SW 1271 (cell line): ENCODE results near the gene COL5A1.
A peak's percentile ranks its signal among the peaks of the same experiment; 100 is the strongest.
"Not testable (repeated sequence)": the region's sequence is repeated elsewhere in the genome, so short reads cannot be mapped to it uniquely, and the experiment has no call there.

ENCODE experiments used
- DNase-seq, 2 experiments: peaks; one replicate each; lab custom pipeline; 2025; lab: John Stamatoyannopoulos, UW

The COL5A1 gene

DNA sequence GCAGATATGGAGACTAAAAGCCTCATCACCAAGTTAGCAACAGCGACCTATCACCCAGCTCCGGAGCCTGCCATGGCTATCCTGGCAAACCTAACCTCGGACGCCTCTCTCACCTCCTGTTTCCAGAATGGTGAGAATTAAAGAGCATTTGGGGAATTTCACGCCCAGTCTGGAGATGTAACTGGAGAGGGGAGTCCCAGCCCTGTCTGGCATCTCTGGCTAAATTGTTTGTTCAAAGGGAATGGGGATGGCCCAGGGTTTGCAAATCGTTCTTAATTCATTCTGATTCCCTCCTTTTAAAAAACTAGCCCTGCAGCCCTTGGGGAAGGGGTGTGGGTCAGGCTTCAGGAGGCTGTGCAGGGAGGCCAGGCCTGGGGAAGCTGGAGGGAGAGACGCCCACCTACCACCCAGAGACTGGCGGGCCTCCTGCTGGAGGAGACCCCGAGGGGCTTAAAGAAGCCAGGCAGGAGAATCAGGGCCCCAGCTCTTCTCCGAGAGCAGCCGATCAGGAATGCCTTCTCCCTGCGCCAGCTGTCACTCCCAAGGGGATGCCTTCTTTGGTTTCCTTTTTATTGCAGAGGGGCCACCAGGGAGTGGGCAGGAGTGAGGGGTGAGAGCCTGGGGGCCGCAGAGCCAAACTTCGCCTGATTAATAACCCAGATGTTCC, 964 bp upstream of the COL5A1 start:
- no peak for DNase-seq

DNA sequence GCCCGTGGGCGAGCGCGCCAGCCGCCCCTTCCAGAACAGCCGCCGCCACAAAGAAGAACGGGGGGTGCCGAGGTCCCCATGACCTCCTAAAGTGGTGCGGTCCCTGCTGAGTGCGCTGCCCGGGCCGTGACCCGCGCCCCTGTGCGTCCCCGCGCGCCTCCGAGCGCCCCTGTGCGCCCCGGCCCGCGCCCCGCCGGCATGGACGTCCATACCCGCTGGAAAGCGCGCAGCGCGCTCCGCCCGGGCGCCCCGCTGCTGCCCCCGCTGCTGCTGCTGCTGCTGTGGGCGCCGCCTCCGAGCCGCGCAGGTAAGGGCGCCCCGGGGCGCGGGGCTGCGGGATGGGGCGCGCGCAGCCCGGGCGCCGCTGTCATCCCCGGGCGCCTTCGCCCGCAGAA, 384 bp downstream of the COL5A1 start:
- DNase-seq = no peak

DNA sequence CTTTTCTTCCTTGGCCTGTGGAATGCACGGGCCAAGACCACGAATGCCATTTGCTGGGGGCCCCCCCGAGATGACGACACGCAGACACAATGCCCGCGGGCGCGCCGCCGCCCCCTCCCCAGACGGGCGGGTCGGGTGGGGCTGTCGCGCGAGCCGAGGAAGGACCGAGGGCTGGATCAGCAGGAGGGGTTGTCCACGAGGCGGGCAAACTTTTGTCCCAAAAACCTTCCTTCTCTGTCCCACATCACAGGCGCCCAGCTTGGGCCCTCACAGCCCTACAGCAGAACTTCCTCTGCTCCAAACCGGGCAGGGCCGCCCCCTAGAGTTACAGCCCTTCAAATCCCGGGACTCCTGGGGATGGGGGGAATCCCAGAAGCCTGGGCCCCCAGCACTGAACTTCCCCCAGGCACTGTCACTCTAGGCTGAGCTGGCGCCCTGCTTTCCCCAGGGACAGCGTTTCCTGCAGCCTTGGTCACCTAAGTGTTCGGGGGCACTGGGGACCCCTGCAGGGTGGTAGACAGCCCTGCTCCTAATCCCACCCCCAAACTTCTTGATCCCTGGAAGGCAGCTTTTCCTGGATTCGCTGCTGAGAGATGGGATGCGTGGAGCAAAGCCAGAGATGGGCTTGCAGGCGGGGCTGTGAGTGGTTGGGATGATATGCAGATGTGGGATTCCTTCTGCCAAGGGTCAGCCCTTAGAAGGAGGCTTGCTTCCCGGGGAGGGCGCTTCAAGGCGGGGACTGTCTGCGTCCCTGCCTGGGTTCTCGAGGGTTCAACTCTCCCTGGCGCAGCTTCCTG, 980 bp downstream of the COL5A1 start:
- DNase-seq = peak in 1 of 2 experiments; percentile 38

DNA sequence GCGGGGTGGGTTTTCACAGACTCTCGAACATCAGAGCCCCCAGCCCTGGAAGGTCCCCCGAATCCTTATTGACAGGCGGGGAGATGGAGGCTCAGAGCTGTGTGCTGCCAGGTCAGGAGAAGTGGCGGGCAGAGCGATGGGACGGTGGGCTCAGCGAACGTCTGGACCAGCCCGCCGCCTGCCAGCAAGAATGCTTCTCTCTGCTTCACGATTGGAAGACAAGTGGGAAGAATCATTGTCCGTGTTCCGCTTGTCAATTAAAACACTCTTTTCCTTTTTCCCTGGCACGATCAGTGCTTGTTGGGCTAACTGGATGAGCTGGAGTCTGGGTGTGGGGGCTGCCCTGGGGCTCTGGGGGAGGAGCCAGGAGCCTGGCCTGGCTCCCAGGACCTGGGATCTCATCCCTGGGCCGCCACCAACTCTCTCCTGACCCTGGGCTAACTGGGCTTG, 1.6 kb downstream of the COL5A1 start:
- DNase-seq = no peak

DNA sequence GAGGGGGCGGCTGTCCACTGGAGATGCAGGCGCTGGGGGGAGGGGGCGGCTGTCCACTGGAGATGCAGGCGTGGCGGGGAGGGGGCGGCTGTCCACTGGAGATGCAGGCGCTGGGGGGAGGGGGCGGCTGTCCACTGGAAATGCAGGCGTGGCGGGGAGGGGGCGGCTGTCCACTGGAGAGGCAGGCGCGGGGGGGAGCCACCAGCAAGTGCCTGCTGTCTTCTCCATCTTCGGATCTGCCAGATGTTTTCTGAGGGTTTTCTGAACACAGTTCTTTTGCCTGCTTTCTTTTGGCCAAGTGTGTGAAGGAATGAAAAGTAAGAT, 2.8 kb downstream of the COL5A1 start:
- DNase-seq = not testable (repeated sequence)

DNA sequence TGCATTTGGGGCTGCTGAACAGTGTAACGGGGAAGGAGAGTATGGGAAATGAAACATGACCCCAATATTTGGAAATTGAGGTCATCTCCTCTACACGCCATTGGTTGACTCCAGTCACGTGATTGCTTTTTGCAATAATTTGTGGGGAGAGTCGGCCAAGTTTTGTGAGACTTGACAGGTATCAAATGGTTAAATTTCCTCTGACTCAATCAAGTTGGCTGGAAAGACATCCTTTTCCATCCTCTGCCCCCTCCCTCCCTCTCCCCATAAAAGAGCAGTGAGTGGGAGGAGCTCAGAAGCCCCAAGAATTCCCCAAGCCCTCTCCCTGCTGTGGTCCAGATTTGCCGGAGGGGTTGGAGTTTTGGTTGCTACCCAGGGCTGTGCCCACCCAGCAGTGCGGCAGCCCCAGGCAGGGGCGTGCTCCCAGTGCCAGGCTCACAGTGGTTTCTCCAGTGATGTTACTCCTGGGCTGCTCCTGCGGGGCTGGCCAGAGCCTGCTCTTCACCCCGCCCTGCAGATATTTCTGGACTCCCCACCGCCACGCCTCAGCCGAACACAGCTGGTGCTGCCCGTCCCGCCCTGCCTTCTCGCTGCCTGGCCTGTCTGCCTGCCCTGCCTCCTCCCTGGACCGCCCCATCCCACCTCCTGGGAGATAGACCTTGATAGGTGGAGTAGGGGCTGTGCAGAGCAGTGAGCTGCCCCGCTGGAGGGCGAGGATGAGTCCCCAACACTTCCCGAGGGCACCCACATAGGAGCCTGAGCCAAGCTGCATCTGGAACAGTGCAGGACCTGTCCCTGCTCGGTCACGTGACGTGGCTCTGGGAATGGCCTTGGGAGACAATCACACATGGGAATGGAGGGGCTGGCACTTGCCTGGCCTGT, 3.4 kb downstream of the COL5A1 start:
- no peak for DNase-seq

DNA sequence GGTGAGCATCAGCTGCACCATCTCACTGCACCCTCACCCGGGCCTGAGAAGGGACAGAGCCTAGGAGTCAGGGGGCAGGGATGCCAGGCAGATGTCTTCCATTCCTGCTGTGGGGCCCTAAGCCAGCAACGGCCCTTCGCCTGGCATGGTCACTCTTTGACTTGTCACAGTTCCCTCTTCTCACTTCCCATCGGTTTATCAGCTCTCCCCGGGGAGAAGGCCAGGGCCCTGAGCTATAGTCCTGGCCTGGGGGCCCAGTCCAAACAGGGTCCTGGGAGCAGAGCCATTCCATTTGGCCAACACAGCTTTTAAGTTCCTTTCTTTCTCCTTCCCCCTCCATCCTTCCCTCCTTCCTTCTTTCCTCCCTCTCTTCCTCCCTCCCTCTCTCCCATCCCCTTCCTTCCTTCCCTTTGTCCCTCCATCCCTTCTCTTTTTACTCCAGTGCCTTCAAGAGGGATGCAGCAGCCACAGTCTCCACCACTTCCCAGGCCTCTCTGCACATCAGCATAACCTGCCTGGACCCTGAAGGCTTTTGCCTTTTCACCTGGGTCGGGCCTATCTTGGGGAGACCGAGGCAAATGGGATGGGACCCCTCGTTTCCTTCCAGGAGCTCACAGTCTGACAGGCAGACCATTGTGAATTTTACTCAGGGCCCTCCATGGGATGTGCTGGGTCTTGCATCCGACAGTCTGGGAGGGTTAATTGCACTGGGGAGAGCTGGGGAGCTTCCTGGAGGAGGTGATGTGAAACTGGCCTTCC, 4.2 kb downstream of the COL5A1 start:
- no peak for DNase-seq

DNA sequence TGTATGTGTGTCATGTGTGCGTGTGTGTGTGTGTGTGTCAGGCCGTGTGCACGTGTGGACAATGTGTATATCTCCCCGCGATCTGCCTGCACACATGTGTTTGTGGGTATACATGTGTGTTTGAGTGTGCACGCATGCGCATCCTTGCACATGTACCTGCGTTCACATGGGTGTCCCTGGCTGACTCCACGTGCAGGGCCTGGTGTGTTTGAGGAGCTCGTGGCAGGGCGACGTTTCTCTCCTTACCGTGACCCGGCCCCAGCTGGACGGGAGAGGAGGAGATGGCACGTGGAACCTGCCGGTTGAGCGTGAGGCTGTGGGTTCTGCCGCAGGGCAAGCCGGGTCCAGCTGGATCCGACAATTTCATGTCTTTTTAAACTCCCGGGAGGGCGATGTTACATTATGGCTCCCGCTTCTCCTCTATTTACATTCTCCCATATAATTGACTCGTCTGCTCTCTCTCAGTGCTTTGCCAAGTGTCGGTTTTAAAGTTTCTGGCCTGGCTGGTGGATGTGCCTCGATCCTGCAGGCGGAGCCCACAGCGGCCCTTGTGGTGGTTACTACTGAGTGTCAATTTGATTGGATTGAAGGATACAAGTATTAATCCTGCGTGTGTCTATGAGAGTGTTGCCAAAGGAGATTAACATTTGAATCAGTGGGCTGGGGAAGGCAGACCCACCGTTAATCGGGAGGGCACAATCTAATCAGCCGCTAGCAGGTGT, 5.9 kb downstream of the COL5A1 start:
- DNase-seq = no peak

DNA sequence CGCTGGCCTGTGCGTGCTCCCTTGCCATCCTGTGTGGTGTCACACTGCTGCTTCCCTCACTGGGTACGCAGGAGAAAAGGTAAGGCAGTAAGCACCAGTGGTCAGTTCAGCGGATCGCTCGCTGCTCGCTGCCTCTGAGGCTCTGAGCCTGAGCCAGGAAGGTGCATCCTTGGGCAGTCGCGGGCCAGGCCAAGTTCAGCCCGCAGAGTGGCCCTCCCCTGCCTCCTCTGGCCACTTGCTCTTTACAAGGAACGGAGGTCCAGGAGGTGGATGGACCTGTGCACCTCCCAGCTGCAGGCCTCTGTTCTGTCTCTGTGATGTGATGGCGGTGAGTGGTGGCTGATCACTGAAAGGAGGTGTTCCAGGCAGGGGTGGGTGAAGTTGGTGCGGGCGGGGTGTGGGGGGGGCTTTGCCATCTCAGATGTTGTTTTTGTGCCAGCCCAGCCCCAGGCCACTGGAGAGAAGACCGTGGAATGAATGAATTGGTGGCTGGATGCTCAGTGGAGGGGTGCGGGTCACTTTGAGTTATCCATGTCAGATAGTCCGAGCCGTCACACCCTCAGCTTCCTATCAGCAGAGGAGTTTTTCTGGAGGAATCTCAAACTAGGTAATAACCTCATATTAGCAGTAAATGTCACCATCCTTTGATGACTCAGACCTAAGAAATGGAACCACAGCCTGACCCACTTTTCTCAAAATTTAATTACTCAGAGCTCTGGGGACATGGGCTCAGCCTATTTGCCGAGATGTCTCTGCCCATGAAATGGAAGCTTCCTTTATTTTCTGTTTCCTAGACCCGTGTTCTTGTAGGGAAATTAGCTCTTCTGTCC, 7.3 kb downstream of the COL5A1 start:
- DNase-seq = peak in 1 of 2 experiments; percentile 43

DNA sequence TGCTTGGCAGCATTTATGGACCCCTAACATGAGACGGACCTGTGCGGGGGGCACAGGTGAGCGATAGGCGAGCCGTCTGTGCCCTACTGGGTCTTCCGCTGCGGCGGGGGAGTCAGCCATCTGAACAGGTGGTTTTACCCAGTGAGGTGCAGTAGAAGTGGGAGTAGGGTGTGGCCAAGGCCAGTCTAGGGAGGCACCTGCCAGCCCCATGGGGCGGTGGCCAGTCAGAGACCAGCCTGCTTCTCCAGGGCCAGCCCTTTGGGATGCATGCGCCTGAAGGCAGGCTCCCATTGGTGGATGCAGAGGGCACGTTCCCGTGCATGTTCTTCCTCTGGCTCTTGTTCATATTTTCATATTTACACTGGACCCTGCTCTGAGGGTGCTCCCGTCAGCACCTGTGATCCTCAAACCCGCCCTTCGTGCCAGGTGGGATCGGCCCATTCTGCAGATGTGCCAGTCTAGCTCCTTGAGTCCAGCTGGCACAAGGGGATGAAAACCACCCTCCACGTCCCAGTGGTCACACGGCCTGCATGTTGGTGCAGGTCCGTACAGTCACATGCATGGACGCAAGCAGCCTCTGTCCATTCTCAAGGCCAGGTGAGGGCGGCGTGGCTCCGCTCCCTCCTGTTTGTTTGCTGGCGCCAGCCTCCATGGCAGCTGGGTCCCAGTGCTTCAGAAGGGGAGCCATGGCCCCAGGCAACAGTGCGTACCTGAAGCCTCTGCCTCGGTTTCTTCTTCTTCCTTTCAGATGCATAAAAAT, 9.0 kb downstream of the COL5A1 start:
- no peak for DNase-seq

DNA sequence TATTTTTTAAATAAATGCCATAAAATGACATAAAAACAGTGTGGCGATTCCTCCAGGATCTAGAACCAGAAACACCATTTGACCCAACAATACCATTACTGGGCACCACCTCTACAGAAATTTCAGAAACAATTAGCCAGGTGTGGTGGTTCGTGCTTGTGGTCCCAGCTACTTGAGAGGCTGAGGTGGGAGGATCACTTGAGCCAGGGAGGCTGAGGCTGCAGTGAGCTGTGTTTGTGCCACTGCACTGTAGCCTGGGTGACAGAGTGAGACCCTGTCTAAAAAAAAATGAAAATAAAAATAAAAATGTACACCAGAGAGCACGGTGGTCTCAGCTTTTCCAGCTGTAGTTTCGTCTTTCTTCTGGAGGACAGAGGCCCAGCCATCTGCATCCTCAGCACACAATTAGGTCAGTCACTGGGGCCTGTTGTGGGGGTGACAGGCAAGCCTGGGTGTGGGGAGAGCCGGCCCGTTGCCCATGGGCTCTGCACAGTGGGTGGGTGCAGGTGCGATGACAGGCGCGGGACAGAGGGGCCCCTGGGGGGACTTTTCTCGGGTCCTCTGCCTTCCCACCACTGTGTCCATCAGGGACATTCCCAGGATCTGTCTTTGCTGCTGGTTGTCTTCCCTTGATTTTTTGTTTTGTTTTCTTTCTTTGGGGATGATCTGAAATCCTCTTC, 9.8 kb downstream of the COL5A1 start:
- DNase-seq = no peak

DNA sequence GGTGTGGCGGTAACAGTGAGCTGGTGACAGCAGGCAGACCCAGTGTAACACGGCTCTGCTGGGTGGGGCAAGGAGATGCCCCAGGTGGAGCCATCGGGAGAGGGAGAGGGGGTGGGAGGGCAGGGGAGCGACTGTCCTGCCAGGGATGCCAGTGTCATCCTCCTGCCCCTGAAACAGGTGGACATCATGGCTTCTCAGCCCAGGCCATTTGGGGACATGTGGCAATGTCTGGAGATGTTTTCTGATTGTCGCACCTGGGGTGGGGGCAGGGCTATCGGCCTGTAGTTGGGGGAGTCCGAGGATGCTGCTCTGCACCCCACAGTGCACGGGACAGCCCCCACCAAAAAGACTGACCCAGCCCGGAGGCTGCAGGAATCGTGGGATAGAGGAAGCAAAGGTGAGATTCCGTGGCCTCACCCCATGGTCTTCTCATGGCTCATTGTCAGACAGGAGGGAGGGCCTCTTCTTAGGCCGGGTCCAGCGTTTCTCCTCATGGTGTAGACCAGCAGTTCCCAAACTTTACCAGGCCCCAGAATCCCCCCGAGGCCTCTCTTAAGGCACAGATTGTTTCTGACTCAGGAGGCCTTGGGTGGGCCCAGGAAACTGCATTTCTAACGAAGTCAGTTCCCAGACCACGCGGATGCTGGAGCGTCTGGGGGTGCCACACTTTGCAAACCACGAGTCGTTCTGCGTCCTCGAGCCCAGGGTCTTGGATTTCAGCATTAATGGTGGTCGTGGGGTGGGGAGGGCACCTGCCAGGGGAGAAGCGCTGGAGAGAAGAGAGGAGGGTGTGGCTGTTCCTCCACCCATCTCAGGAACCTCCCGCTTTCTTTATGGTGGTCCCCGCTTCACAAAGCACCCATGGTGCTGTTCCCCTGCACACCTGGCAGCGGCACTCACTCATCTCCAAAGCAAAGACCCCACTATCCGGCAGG, 11.0 kb downstream of the COL5A1 start:
- no peak for DNase-seq

DNA sequence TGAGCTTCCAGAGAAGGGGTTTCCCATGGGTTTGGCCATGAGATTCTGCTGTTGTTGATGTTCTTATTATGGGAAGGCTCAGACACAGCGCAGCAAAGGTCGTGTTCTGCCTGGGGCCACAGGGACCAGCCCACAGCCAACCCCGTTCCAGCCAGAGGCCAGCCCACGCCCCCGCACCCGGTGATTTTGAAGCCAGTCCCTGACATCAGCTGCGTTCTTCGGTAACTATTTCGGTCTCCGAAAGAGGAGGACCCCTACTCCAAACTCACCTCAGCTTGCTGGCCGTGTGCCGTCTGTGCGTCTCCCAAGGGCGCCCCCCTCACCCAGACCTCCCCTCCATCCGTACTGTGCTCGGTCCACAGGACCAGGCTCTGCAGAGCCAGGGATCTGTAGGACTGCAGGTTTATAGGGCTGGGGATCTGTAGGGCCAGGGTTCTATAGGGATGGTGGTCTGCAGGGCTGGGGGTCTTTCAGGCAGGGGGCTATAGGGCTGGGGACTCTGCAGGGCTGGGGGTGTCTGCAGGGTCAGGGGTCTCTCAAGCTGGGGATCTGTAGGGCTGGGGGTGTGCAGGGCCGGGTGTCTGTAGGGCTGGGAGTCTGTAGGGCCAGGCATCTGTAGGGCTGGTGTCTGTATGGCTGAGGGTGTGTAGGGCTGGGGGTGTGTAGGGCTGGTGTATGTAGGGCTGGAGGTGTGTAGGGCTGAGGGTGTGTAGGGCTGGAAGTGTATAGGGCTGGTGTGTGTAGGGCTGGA, 11.8 kb downstream of the COL5A1 start:
- DNase-seq = no peak

DNA sequence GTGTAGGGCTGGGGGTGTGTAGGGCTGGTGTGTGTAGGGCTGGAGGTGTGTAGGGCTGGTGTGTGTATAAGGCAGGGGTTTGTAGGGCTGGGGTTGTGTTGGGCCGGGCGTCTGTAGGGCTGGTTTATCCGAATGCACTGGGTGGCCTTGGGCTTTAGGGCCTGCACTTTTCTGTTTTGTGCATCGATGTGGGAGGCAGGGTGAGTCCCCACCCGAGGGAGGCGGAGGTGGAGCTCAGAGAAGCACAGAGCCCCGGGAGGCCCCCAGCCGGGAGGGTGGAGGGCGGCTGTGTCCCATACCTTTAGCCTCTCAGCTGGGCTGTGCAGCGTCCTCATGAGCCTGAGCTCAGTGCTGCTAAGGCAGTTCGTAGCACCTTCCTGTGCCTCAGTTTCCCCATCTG, 13.5 kb downstream of the COL5A1 start:
- no peak for DNase-seq

DNA sequence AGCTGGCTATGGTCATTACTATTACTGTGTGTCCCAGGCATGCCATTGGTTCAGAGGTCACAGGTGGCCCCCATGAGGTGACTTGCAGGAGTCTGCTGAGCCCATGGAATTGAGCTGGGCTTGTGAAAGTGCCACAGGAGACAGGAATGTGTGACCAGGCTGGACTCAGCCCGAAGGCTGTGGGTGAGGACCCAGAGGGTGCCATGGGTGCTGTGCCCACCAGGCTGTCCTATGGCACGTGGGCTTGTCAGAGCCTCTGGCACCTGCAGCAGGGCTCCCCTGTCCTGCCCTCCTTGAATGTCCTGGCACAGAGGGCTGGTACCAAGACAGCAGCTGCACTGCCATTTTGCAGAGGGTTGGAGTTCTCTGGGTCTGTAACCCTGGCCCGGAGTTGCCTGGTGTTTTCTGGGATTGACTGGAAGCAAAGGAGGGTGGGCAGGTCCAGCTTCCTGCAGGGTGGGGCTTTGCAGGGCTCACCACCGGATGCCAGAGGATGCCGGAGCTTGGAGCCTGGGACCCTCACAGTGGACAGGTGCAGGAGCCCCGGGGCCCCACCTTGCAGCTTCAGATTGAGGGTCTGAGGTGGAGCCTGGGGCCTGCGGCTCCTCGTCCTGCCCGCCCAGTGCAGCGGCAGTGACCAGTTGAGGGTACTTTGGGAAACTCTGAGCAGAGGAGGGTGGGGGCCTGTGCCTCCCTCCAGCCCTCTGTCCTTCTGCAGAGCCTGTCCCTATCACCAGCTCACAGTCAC, 14.2 kb downstream of the COL5A1 start:
- peak in 1 of 2 experiments; percentile 12 for DNase-seq

DNA sequence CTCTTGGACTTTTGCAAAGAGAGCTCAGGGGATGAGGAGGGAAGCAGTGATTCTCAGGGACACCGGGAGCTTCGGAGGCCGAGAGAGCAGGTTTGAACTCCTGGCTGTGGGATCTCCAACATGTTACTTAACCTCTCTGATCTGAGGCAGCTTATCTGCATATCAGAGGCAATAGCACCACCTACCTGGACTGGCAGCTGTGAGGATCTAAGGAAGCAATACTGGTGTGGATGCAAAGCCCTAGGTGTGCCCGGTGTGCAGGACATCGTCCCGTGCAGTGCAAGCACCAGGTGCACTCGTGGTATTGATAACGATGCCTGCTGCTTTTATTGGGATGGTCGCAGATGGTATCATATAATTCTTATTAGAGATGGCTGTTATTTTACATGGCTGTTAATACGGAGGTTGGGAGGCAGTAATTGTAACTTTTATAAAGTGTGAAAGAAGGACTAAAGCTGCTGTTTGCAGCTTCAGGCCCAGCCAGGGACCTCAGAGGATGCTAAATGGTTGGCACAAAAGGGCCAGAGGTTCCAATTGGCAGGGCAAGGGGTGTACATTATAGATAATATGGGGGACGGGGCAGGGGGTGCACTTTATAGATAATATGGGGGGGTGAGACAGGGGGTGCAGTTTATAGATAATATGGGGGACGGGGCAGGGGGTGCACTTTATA, 14.9 kb downstream of the COL5A1 start:
- peak; percentile 53 to 61 for DNase-seq
